ENCODE measurements around the gene MAML3.

Gene MAML3

GRCh38 chr4:140046543-140046942 lies 107.4 kb downstream of the MAML3 start:
- TF ChIP-seq CTCF (conservative IDR thresholded peaks at IDR 0.05) = no peak
- peak overlapping the region; percentile 99 for H3K27ac ChIP-seq

GRCh38 chr4:140046016-140046415 lies 108.0 kb downstream of the MAML3 start:
- no peak for TF ChIP-seq CTCF (conservative IDR thresholded peaks at IDR 0.05)
- H3K27ac ChIP-seq = no peak overlapping the region; the same call in 1 of the 2 replicates

- TF ChIP-seq CTCF (conservative IDR thresholded peaks at IDR 0.05) = no peak
- H3K27ac ChIP-seq = no peak overlapping the region
Observed at GRCh38 chr4:140044337-140044902, 109.6 kb downstream of the MAML3 start.

GRCh38 chr4:140042634-140043033 lies 111.3 kb downstream of the MAML3 start:
- no peak for TF ChIP-seq CTCF (conservative IDR thresholded peaks at IDR 0.05)
- H3K27ac ChIP-seq = no peak overlapping the region

GRCh38 chr4:140038031-140038533 lies 115.9 kb downstream of the MAML3 start:
- peak overlapping the region; percentile 77 for H3K27ac ChIP-seq
- TF ChIP-seq CTCF (conservative IDR thresholded peaks at IDR 0.05) = no peak

- peak overlapping the region; percentile 77 for H3K27ac ChIP-seq
- TF ChIP-seq CTCF (conservative IDR thresholded peaks at IDR 0.05) = no peak
Observed at GRCh38 chr4:140037353-140038030, 116.5 kb downstream of the MAML3 start.

GRCh38 chr4:140031706-140032105 lies 122.3 kb downstream of the MAML3 start:
- no peak overlapping the region for H3K27ac ChIP-seq
- TF ChIP-seq CTCF (conservative IDR thresholded peaks at IDR 0.05) = no peak

All from VCaP (cell line).